IMR-90 (cell line): ENCODE data around the gene ZNF581. TPM values are rescaled to one million over a fixed set of nuclear protein-coding genes. Genes with fewer than 3 reads are reported as not detected.

ENCODE experiments used
- ATAC-seq: fragments of 200-7000 bp; cut with Tn5 transposase; 2 replicates; pipeline ENCODE4 v1.9.1; 2020; ENCODE audit warnings: low read depth, mild to moderate bottlenecking, moderate library complexity
- BruUV-seq: library from RNA; stranded (reverse); fragments of 400-500 nt; replicated peaks from 2 replicates; lab custom pipeline; 2021; lab: Mats Ljungman, UMichigan
- CTCF ChIA-PET: fragments of 300-600 bp; formaldehyde crosslinking; extraction: SDS; loops from one replicate; lab custom pipeline; 2021; ENCODE audit warnings: antibody characterized with exemption; lab: Yijun Ruan, JAX
- POLR2A ChIA-PET: fragments of 300-600 bp; sonication (Branson Sonifier 250); formaldehyde crosslinking; loops from one replicate; lab custom pipeline; 2022; ENCODE audit warnings: antibody characterized with exemption; ENCODE audit not compliant: unreplicated experiment; lab: Charles Lee
- DNase-seq: peaks from one replicate; pipeline ENCODE4 v3.0.0; 2013
- H2AFZ ChIP-seq: replicated peaks from 2 replicates; pipeline ENCODE3; 2013; ENCODE audit warnings: low read length, mild to moderate bottlenecking; ENCODE audit not compliant: poor library complexity
- H2AK5ac ChIP-seq: 2 replicates; pipeline ENCODE4 v1.6.1; 2013; ENCODE audit warnings: low read depth, low read length, inconsistent platforms
- H2AK9ac ChIP-seq: replicated peaks from 2 replicates; pipeline ENCODE3; 2013; ENCODE audit warnings: mild to moderate bottlenecking, low read depth, low read length, moderate library complexity; ENCODE audit not compliant: poor library complexity
- H2BK120ac ChIP-seq: 2 replicates; pipeline ENCODE4 v1.6.1; 2013; ENCODE audit warnings: low read depth, low read length, inconsistent platforms
- H2BK15ac ChIP-seq: 3 replicates; pipeline ENCODE4 v1.6.1; 2013; ENCODE audit warnings: low read depth, low read length, inconsistent platforms
- H2BK20ac ChIP-seq: 2 replicates; pipeline ENCODE4 v1.6.1; 2013; ENCODE audit warnings: low read depth, mild to moderate bottlenecking, inconsistent platforms, low read length, moderate library complexity
- H2BK5ac ChIP-seq: 2 replicates; pipeline ENCODE4 v1.6.1; 2013; ENCODE audit warnings: mild to moderate bottlenecking, low read depth, low read length, inconsistent platforms; ENCODE audit not compliant: poor library complexity, severe bottlenecking
- H3K14ac ChIP-seq: replicated peaks from 2 replicates; pipeline ENCODE4 v1.6.1; 2013; ENCODE audit warnings: low read depth, low read length, inconsistent platforms
- H3K18ac ChIP-seq: 2 replicates; pipeline ENCODE4 v1.6.1; 2013; ENCODE audit warnings: low read depth, low read length, control low read depth
- H3K23ac ChIP-seq: 2 replicates; pipeline ENCODE4 v1.6.1; 2013; ENCODE audit warnings: low read depth, low read length, inconsistent platforms
- H3K27ac ChIP-seq: 2 replicates; pipeline ENCODE4 v1.5.1; 2013; ENCODE audit warnings: mild to moderate bottlenecking, control low read depth, low read length; ENCODE audit not compliant: insufficient read depth
- H3K27me3 ChIP-seq: 2 replicates; pipeline ENCODE4 v1.6.1; 2013; ENCODE audit warnings: low read length; ENCODE audit not compliant: control insufficient read depth, insufficient read depth
- H3K36me3 ChIP-seq: 2 replicates; pipeline ENCODE4 v1.6.1; 2013; ENCODE audit warnings: low read length, mixed read lengths; ENCODE audit not compliant: control insufficient read depth, insufficient read depth
- H3K4ac ChIP-seq: 2 replicates; pipeline ENCODE4 v1.6.1; 2013; ENCODE audit warnings: low read depth, low read length, inconsistent platforms
- H3K4me1 ChIP-seq: 2 replicates; pipeline ENCODE4 v1.6.1; 2013; ENCODE audit warnings: low read length, mixed read lengths; ENCODE audit not compliant: control insufficient read depth, insufficient read depth
- H3K4me2 ChIP-seq: 2 replicates; pipeline ENCODE4 v1.6.1; 2013; ENCODE audit warnings: low read depth, mild to moderate bottlenecking, control low read depth, low read length, moderate library complexity
- H3K4me3 ChIP-seq: 2 replicates; pipeline ENCODE4 v1.5.1; 2013; ENCODE audit warnings: low read depth, mild to moderate bottlenecking, control low read depth, low read length, moderate library complexity; ENCODE audit not compliant: insufficient read depth
- H3K56ac ChIP-seq: 2 replicates; pipeline ENCODE4 v1.6.1; 2013; ENCODE audit warnings: low read length, inconsistent platforms; ENCODE audit not compliant: insufficient read depth; ENCODE audit errors: extremely low read depth
- H3K79me1 ChIP-seq, 2 experiments: 2 replicates each; pipeline ENCODE4 v1.6.1; 2013; ENCODE audit warnings: low read length in 2 of 2, inconsistent platforms in 1 of 2, low read depth in 1 of 2
- H3K9ac ChIP-seq: 2 replicates; pipeline ENCODE4 v1.6.1; 2013; ENCODE audit warnings: low read depth, low read length, control low read depth
- H3K9me1 ChIP-seq: 2 replicates; pipeline ENCODE4 v1.6.1; 2013; ENCODE audit warnings: low read length, inconsistent platforms; ENCODE audit not compliant: insufficient read depth
- H3K9me3 ChIP-seq: 2 replicates; pipeline ENCODE4 v1.6.1; 2013; ENCODE audit warnings: low read length; ENCODE audit not compliant: control insufficient read depth, insufficient read depth
- H4K20me1 ChIP-seq: 2 replicates; pipeline ENCODE4 v1.6.1; 2013; ENCODE audit warnings: low read length, inconsistent platforms; ENCODE audit not compliant: insufficient read depth
- H4K5ac ChIP-seq: 2 replicates; pipeline ENCODE4 v1.6.1; 2013; ENCODE audit warnings: mild to moderate bottlenecking, low read depth, low read length, control low read depth
- H4K8ac ChIP-seq, 2 experiments: 2 replicates each; pipeline ENCODE4 v1.6.1; 2013; ENCODE audit warnings: low read depth in 2 of 2, low read length in 2 of 2, control low read depth in 1 of 2, inconsistent platforms in 1 of 2
- H4K91ac ChIP-seq: 2 replicates; pipeline ENCODE4 v1.6.1; 2013; ENCODE audit warnings: low read depth, low read length, inconsistent platforms; ENCODE audit not compliant: insufficient read depth
- BHLHE40 ChIP-seq: fragments of 150-350 bp; IDR thresholded peaks from 2 replicates; pipeline ENCODE4 v1.6.1; 2016; ENCODE audit warnings: mild to moderate bottlenecking, low read depth, low read length
- CEBPB ChIP-seq: IDR thresholded peaks from 2 replicates; pipeline ENCODE4 v1.6.1; 2012; ENCODE audit warnings: low read depth, low read length, improper control_type of control experiment
- CHD1 ChIP-seq: IDR thresholded peaks from 2 replicates; pipeline ENCODE4 v1.6.1; 2012; ENCODE audit warnings: low read depth, low read length, improper control_type of control experiment
- CTCF ChIP-seq: conservative IDR thresholded peaks from 2 replicates; pipeline ENCODE4 v1.5.1; 2012; ENCODE audit warnings: mild to moderate bottlenecking, low read depth, low read length, improper control_type of control experiment
- ELK1 ChIP-seq: fragments of 150-350 bp; IDR thresholded peaks from 2 replicates; pipeline ENCODE4 v1.6.1; 2016; ENCODE audit warnings: low read depth, mild to moderate bottlenecking, low read length, moderate library complexity, borderline replicate concordance
- FOS ChIP-seq: fragments of 150-350 bp; IDR thresholded peaks from 2 replicates; pipeline ENCODE4 v1.6.1; 2016; ENCODE audit warnings: low read depth, low read length
- MAFK ChIP-seq: IDR thresholded peaks from 2 replicates; pipeline ENCODE4 v1.6.1; 2012; ENCODE audit warnings: low read depth, low read length, improper control_type of control experiment
- MAZ ChIP-seq: IDR thresholded peaks from 2 replicates; pipeline ENCODE4 v1.6.1; 2012; ENCODE audit warnings: low read depth, mild to moderate bottlenecking, low read length, improper control_type of control experiment, moderate library complexity, borderline replicate concordance
- NFE2L2 ChIP-seq: fragments of 150-350 bp; IDR thresholded peaks from 2 replicates; pipeline ENCODE4 v1.6.1; 2016; ENCODE audit warnings: low read depth, mild to moderate bottlenecking, low read length
- POLR2A ChIP-seq: IDR thresholded peaks from 2 replicates; pipeline ENCODE4 v1.6.1; 2012; ENCODE audit warnings: mild to moderate bottlenecking, low read depth, low read length
- RAD21 ChIP-seq: IDR thresholded peaks from 2 replicates; pipeline ENCODE4 v1.6.1; 2012; ENCODE audit warnings: low read length, improper control_type of control experiment
- RCOR1 ChIP-seq: IDR thresholded peaks from 2 replicates; pipeline ENCODE4 v1.6.1; 2012; ENCODE audit warnings: mild to moderate bottlenecking, low read length, improper control_type of control experiment; ENCODE audit not compliant: insufficient replicate concordance
- RFX5 ChIP-seq: IDR thresholded peaks from 2 replicates; pipeline ENCODE4 v1.8.0; 2012; ENCODE audit warnings: low read depth, mild to moderate bottlenecking, low read length, moderate library complexity
- SMC3 ChIP-seq: fragments of 150-350 bp; IDR thresholded peaks from 2 replicates; pipeline ENCODE4 v1.6.1; 2016; ENCODE audit warnings: low read depth, mild to moderate bottlenecking, antibody characterized with exemption, low read length, moderate library complexity
- USF2 ChIP-seq: fragments of 150-350 bp; IDR thresholded peaks from 2 replicates; pipeline ENCODE4 v1.6.1; 2017; ENCODE audit warnings: mild to moderate bottlenecking, antibody characterized with exemption, low read length, low read depth
- WGBS, 2 experiments: methylation state at CpG; one replicate each; pipeline versions ENCODE4 v1.1.5 to v1.1.7; 2013; ENCODE audit warnings: missing lambda C conversion rate in 2 of 2; ENCODE audit not compliant: insufficient read length in 1 of 2; ENCODE audit errors: extremely low coverage in 2 of 2; 5-methylcytosine and 5-hydroxymethylcytosine counted together
- dilution Hi-C: fragments of 300-500 bp; cut with HindIII; formaldehyde crosslinking; loops from one replicate; pipeline ENCODE4 v1.14.3; 2018; ENCODE audit warnings: low sequenced_read_pairs; ENCODE audit not compliant: unreplicated experiment
- in situ Hi-C: fragments of 300-500 bp; cut with MboI; formaldehyde crosslinking; loops from 3 replicates; pipeline ENCODE4 v1.14.3; 2019; ENCODE audit warnings: low sequenced_read_pairs, inconsistent platforms, mixed read lengths
- intact Hi-C: fragments of 100-400 bp; cut with micrococcal nuclease; formaldehyde crosslinking; loops from 2 replicates; pipeline ENCODE4 v1.10.0; 2022
- polyA plus RNA-seq, 3 experiments: library from polyadenylated mRNA; depleted of rRNA; stranded (reverse); fragments of >200 nt; gene quantifications; 2 replicates each; pipeline ENCODE4 v1.2.3, GENCODE V29; 2012; ENCODE audit warnings: low replicate concordance in 1 of 3
- total RNA-seq: library from RNA; depleted of rRNA; stranded (reverse); fragments of >200 nt; gene quantifications from 2 replicates; pipeline ENCODE4 v1.2.3, GENCODE V29; 2012

Gene ZNF581
- total and polyA plus RNA-seq, 2 of the 4 experiments (the other 2 are of a cell fraction), result 9.7 to 21.9 TPM

GRCh38 chr19:55660404-55660803 lies 17.0 kb downstream of the ZNF581 start:
- no peak for TF ChIP-seq RCOR1
- no peak for TF ChIP-seq RAD21
- TF ChIP-seq USF2, result no peak
- no peak for TF ChIP-seq CHD1
- no peak for TF ChIP-seq MAZ
- no peak for TF ChIP-seq MAFK
- no peak for TF ChIP-seq BHLHE40
- TF ChIP-seq NFE2L2, result no peak
- no peak for TF ChIP-seq ELK1
- TF ChIP-seq RFX5, result no peak
- no peak for TF ChIP-seq FOS
- no peak for TF ChIP-seq POLR2A
- TF ChIP-seq CTCF, result no peak
- TF ChIP-seq SMC3, result no peak
- TF ChIP-seq CEBPB, result no peak
- Histone ChIP-seq H2BK5ac (no peak overlapping the region), H3K27ac (no peak overlapping the region), H4K8ac (no peak overlapping the region), H3K4me1 (peaks cover 10% of the 10 kb centered on the region), H3K56ac (no peak overlapping the region), H4K20me1 (peaks cover 92% of the 10 kb centered on the region), H2AK5ac (no peak overlapping the region), H2AK9ac (no peak overlapping the region), H3K4me2 (no peak overlapping the region), H4K5ac (no peak overlapping the region), H2BK15ac (no peak overlapping the region), H3K9ac (no peak overlapping the region), H3K36me3 (peaks cover 55% of the 10 kb centered on the region), H2BK120ac (no peak overlapping the region), H3K14ac (no peak overlapping the region), H3K79me1 (peaks cover 12 to 49% of the 10 kb centered on the region in 2 experiments), H3K23ac (no peak overlapping the region), H2BK20ac (no peak overlapping the region), H3K9me1 (peaks cover 13% of the 10 kb centered on the region), H3K4ac (no peak overlapping the region), H3K18ac (no peak overlapping the region), H3K4me3 (no peak overlapping the region), H4K91ac (no peak overlapping the region), H2AFZ (no peak overlapping the region), H3K27me3 (no peaks in the 10 kb centered on the region), H3K9me3 (no peaks in the 10 kb centered on the region)
- ChIA-PET POLR2A (no interaction called here), CTCF (no interaction called here)
- WGBS, 2 experiments, result 80% methylated on average over 2 of the region's 12 CpGs; no CpG with 5 or more reads in 1 of the 2 experiments
- intact Hi-C loops, result no loop called here
- ATAC-seq, result no peak
- in situ Hi-C loops, result loop anchor here (25.0 kb wide), 2 partner anchors 1198 to 1523 kb away; partner anchors contain the start of genes CDC42EP5, CNOT3 and LENG9
- BruUV-seq, result no TSS peak
- dilution Hi-C loops, result no loop called here
- DNase-seq, result no peak
